NB4 (cell line): Measurements from ENCODE around the gene MAPK11.

Source experiments
- DNase-seq: peaks from one replicate; pipeline ENCODE4 v3.0.0; 2010; ENCODE audit warnings: low read depth
- H3K4me3 ChIP-seq: one replicate; pipeline ENCODE4 v1.5.1; 2011; ENCODE audit warnings: mild to moderate bottlenecking, low read depth, low read length, moderate library complexity
- MAX ChIP-seq: IDR thresholded peaks from 2 replicates; pipeline ENCODE4 v1.6.1; 2011; ENCODE audit warnings: low read depth, low read length
- MYC ChIP-seq: IDR thresholded peaks from 2 replicates; pipeline ENCODE4 v1.6.1; 2011; ENCODE audit warnings: low read depth, low read length
- POLR2A ChIP-seq: IDR thresholded peaks from 2 replicates; pipeline ENCODE4 v1.6.1; 2011; ENCODE audit warnings: mild to moderate bottlenecking; ENCODE audit not compliant: insufficient read length; ENCODE audit errors: extremely low read depth
- TF ChIP-seq, protein P1 (sequence below): IDR thresholded peaks from one replicate; pipeline ENCODE4 v1.5.1; 2012; ENCODE audit warnings: low read depth, low read length

Gene MAPK11

GRCh38 chr22:50286275-50286674 is 16.1 kb upstream of the MAPK11 start:
- DNase-seq = no peak
- no peak overlapping the region for H3K4me3 ChIP-seq
- TF ChIP-seq, protein P1, sequence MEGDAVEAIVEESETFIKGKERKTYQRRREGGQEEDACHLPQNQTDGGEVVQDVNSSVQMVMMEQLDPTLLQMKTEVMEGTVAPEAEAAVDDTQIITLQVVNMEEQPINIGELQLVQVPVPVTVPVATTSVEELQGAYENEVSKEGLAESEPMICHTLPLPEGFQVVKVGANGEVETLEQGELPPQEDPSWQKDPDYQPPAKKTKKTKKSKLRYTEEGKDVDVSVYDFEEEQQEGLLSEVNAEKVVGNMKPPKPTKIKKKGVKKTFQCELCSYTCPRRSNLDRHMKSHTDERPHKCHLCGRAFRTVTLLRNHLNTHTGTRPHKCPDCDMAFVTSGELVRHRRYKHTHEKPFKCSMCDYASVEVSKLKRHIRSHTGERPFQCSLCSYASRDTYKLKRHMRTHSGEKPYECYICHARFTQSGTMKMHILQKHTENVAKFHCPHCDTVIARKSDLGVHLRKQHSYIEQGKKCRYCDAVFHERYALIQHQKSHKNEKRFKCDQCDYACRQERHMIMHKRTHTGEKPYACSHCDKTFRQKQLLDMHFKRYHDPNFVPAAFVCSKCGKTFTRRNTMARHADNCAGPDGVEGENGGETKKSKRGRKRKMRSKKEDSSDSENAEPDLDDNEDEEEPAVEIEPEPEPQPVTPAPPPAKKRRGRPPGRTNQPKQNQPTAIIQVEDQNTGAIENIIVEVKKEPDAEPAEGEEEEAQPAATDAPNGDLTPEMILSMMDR = no peak
- TF ChIP-seq POLR2A (no peak), MAX (no peak), MYC (no peak)

GRCh38 chr22:50285568-50286229 is 15.5 kb upstream of the MAPK11 start:
- TF ChIP-seq POLR2A (no peak), MYC (no peak), MAX (no peak)
- TF ChIP-seq, protein P1 = no peak
- DNase-seq = no peak
- no peak overlapping the region for H3K4me3 ChIP-seq

DNA sequence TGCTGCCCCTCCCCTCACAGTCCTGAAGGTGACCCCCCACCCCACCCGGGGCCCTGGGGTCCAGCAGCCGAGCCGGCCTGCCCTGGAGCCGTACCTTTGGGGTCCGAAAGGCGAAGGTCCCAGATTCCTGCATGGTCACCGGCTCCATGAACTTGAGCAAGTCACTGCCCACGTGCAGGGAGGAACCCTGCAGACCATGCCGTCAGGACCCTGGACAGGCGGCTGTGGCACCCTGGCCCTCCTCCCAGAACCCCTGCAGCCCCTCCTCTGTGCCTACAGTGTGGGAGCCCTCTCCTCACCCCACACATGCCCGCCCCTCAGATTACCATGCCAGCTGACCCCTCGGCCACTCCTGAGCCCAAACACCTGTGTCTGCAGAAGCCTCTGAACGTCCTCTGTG is 14.3 kb upstream of the MAPK11 start:
- H3K4me3 ChIP-seq = no peak overlapping the region
- DNase-seq = no peak
- TF ChIP-seq MAX = no peak
- TF ChIP-seq, protein P1 = no peak
- TF ChIP-seq MYC = no peak
- no peak for TF ChIP-seq POLR2A

- no peak for DNase-seq
- TF ChIP-seq POLR2A (no peak), MAX (no peak), MYC (no peak)
- TF ChIP-seq, protein P1 = no peak
- H3K4me3 ChIP-seq = no peak overlapping the region
These were observed 13.6 kb upstream of the MAPK11 start for GRCh38 chr22:50283821-50284220.

DNA sequence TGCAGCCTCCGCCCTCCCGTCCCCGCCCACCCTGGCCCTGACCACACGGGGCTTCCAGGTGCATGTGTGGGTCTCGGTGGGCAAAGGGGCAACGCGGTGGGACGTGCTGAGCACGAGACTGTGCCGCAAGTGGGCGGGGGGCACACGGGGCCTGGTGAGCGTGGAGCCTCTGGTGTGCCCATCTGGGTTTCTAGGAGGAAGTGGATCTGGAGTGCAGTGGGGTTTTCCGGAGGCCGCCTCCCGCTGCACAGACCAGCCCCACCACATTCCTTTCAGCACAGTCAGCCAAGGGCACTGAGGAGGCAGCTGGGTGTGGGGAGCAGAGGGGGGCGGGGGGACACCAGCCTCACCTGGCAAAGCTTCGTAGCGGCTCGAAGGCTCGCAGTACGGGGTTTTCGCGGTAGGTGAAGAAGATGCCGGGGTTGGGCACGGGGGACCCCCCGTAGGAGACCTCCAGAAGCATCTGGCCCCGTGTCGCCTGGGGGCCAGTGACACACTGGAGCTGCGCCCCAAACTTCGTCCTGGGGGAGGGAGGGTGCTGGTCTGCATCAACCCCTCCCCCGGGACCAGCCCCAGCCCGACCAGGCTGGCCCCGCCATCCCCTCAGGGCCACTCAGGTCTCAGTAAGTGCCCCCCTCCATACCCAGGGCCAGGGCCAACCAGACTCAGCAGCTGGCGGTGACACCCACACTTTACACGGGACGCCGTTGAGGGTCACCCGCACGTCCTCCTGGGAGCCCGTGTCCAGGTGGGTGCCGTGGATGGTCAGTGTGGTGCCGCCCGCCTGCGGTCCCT is 12.4 kb upstream of the MAPK11 start:
- DNase-seq = no peak
- no peak overlapping the region for H3K4me3 ChIP-seq
- no peak for TF ChIP-seq POLR2A
- no peak for TF ChIP-seq MYC
- TF ChIP-seq, protein P1 = no peak
- TF ChIP-seq MAX = no peak
